Stimulated activated CD4-positive, alpha-beta T cell treated with anti-CD3 and anti-CD28 coated beads, Interleukin-2, amount 100 ng/mL, for 4 hours (primary cell): Measurements from ENCODE around the gene KLF6.
A peak's percentile ranks its signal among the peaks of the same experiment; 100 is the strongest.

Experiments used
- DNase-seq: peaks from one replicate; pipeline ENCODE4 v3.0.0-alpha.2; 2020; ENCODE audit warnings: low read depth

Gene KLF6

DNA sequence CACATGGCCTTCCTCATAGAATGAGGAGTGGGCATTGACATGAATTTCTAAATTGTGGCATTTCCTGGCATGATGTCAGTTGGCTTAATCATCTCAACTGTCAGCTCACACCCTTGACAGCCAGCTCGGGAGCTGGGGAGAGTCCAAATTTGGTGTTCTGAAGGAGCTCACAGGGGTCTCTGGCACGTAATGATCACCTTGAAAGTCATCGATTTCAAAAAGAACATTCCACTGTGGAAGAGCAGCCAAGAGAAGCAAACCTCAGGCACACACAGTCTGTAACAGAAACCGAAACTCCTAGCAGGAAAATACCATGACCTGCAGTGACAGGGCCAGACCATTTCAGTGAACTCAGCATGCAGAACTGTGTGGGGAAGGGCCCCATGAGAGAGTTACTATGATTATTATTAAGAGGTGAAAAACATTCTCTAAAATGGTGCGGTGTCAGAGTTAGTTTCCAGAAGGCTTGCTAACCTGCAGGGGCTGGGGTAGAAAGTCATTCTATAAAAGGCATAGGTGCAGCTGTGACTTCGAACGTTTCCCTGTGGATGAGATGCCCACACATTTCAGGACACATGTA, 26.4 kb upstream of the KLF6 start:
- DNase-seq, result peak; percentile 24

DNA sequence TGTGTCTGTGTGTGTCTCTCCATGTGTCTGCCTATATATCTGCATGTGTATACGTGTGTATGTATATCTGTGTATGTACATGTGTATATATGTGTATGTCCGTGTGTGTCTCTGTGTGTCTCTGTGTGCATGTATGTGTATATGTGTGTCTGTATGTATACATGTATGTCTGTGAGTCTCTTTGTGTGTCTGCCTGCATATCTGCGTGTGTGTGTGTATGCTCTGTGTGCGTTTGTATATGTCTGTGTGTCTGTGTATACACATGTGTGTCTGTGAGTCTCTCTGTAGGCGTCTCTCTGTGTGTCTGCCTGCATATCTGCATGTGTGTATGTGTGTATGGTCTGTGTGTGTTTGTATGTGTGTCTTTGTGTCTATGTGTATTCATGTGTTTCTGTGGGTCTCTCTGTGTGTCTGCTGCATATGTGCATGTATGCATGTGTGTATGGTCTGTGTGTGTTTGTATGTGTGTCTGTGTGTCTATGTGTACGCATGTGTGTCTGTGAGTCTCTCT, 23.7 kb upstream of the KLF6 start:
- DNase-seq, result no peak

DNA sequence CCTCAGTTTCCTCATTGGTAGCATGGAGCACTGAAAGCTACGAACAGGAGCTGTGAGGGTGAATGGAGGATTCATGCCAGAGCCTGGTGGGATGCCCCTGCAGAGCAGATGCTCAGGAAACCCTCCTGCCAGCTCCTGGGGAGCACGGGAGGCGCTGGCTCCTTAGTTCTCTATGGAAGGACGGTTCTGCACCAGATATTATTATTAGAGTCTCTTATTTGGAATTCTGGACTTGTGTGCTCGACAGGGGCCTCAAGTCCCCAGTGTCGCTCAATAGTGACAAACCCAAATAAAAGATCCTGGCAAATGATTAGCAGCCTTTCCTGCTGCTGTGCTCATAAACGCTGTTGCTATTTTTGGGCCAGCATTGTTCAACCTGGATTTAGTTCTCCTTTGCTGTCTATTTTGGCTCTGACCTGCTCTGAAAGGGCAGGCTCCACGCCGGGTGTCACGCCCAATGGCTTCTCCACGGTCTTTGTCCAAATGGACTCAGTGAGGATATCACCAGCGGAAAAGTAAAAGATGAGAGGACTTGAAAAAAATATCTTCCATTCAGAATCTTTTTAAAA, 23.0 kb upstream of the KLF6 start:
- DNase-seq, result no peak

- DNase-seq, result no peak
These were observed 22.4 kb upstream of the KLF6 start for GRCh38 chr10:3807211-3807927.

- no peak for DNase-seq
These were observed 21.6 kb upstream of the KLF6 start for GRCh38 chr10:3806603-3807002.

DNA sequence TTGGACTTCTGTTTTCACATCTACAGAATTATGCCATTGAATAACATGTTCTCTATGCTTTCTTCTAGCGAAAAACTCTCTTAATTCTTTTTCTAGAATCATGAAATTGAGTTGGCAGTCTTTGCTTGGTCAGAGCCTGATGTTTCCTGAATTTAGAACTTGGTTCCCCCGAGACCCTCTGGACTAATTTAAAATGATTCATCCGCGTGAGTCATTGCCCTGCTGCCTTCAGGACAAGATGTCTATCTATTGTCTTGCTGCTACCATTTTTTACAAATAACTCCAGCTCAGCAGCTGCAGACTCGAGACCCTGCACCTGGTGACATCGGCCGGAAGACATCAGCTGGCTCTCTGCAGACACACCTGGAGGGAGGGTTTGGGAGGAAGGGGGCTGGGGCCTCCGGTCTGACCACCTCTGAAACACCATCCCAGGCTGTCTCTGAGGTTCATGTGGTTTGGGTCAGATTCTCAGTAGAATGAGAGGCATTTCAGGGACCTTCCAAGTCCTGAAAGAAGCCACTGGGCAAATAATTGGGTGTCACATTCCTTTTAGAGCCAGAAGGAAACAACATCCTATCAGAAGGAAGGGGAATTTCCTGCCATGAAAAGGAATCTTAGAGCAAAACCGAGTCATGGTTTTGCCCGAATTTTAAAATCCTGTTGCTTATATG, 20.9 kb upstream of the KLF6 start:
- DNase-seq, result no peak

- DNase-seq, result no peak
These were observed 20.3 kb upstream of the KLF6 start for GRCh38 chr10:3805201-3805790.

DNA sequence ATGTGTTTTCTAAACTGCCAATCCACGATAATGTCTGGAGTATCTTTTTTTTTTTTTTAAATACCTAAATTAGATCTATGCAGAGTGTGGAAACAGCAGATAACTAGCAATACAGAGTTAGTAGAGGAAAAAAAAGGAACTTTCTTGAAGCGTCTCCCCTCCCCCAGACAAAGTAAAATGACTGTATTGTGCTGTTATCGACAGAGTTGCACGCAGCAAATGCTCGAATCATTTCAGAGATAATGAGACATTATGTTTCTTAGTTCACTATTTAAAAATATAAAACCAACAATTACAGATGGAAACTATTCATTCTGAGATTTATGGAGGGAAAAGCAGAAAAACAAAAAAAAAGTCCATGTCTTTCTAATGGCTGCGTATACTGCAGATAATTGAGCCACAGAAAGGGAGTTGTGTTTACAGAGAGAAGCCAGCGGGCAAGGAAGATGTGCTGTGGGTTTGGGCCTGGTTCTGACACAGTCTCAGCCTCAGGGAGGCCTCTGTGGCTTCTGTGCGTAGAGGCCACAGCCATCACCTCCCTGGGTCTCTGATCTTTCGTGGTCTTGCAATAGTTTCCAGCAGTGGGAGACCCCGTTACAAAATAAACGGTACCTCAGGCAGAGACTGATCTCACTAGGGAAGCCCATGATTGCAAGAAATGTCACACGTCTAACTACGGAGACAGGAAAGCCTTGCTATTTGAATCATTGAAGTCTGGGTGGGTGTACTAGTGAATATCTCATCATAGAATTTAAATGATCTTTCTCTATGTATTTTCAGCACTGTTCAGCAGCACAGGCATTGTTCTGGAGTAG, 19.1 kb upstream of the KLF6 start:
- no peak for DNase-seq

GRCh38 chr10:3803295-3803926, 18.4 kb upstream of the KLF6 start:
- DNase-seq, result no peak

GRCh38 chr10:3802526-3803265, 17.7 kb upstream of the KLF6 start:
- no peak for DNase-seq

GRCh38 chr10:3801558-3802192, 16.7 kb upstream of the KLF6 start:
- no peak for DNase-seq

- no peak for DNase-seq
These were observed 15.6 kb upstream of the KLF6 start for GRCh38 chr10:3800586-3800985.

- DNase-seq, result no peak
These were observed 12.7 kb upstream of the KLF6 start for GRCh38 chr10:3797750-3798149.

DNA sequence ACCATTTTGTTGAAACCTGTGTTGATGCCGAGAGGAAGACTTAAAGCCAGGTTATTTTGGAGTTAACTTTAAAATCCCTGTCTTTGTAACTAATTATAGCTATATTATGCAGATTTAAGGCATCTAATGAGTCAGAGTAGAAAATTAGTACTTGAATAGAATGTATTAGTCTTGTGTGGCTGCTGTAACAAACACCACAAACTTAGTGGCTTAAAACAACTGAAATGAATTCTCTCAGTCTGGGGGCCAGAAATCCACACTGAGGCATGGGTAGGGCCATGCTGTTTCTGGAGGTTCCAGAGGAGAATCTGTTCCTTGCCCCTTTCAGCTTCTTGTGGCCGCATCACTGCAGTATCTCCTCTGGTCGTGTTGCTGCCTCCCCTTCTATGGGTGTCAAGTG, 8.5 kb upstream of the KLF6 start:
- DNase-seq, result no peak

- DNase-seq, result no peak
These were observed 7.8 kb upstream of the KLF6 start for GRCh38 chr10:3792710-3793219.

DNA sequence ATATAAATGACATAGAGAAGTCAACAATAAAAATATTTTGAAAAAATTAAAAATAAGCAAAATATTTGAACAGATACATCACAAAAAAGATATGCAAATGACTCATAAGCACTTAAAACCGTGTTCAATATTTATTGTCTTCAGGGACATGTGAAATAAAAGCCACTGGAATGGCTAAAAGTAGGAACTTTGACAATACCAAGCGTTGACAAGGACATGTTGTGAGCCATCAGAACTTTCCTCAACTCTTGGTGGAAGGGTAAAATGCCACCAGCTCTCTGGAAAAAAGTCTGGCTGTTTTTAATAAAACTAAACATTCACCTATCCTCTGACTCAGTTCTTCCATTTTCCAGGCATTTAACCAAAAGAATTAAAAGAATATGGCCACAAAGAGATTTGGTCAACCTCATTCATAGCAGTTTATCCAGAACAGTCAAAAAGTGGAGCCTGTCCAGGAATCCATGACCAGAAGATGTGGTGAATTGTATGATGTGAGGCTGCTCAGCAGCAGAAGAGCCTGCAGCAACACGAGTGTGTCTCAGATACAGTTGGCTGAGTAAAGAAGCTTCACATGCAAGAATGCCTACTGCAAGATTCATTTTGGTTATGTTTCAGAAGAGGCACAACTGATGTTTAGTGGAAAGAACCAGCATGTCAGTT, 7.1 kb upstream of the KLF6 start:
- no peak for DNase-seq

DNA sequence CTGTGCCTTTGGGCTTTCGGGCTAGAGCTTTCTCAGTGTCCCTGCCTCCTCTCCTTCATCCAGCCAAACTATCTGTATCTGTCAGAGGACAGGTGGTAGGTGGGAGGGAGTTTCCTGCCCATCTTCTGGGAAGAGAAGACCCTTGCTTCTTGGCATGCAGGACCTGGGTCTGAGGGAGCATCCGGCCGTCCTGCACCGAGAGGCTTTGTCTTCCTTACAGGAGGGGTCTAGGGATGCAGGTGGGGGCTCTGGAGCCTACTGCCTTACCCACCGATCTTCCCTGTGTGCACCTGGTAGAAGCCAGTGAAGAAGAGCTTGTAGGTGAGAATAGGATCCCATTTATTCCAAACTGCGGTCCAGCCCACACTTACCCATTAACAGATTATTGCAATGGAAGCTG, 5.8 kb upstream of the KLF6 start:
- DNase-seq, result no peak

- no peak for DNase-seq
These were observed 5.3 kb upstream of the KLF6 start for GRCh38 chr10:3790272-3790671.

DNA sequence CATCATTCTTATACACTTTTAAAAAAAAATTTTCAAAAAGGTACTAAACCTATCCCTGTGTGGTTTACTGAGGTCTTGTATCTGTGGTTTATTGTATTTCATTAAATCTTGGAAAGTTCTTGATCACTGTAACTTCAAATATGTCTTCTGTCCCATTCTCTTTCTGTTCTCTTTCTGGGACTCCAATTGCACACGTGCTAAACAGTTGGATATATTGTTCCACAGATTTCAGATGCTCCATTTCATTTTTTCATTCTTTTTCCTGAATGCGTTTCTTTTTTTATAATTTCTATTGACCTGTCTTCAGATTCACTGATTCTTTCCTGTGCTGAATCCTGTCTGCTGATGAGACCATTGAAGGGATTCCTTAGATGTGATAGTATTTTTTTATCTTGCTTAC, 4.6 kb upstream of the KLF6 start:
- no peak for DNase-seq
